ENCODE measurements around the gene TTC12.
"Not testable (repeated sequence)": the region's sequence is repeated elsewhere in the genome, so short reads cannot be mapped to it uniquely, and the experiment has no call there.

Gene TTC12

GRCh38 chr11:113286009-113286408 lies 28.4 kb upstream of the TTC12 start:
- DNase-seq, result no peak

GRCh38 chr11:113286509-113287497 lies 27.6 kb upstream of the TTC12 start:
- DNase-seq, result no peak

- DNase-seq, result no peak
Measured at GRCh38 chr11:113287801-113288200, 26.6 kb upstream of the TTC12 start.

- no peak for DNase-seq
Measured at GRCh38 chr11:113288286-113288863, 26.0 kb upstream of the TTC12 start.

GRCh38 chr11:113289431-113290187 lies 24.8 kb upstream of the TTC12 start:
- DNase-seq, result no peak

GRCh38 chr11:113293936-113294335 lies 20.4 kb upstream of the TTC12 start:
- no peak for DNase-seq

- DNase-seq, result no peak
Measured at GRCh38 chr11:113295993-113296392, 18.4 kb upstream of the TTC12 start.

GRCh38 chr11:113296447-113297205 lies 17.8 kb upstream of the TTC12 start:
- DNase-seq, result no peak

- not testable (repeated sequence) for DNase-seq
Measured at GRCh38 chr11:113298496-113298895, 15.9 kb upstream of the TTC12 start.

- no peak for DNase-seq
Measured at GRCh38 chr11:113304916-113305315, 9.5 kb upstream of the TTC12 start.

- DNase-seq, result no peak
Measured at GRCh38 chr11:113305440-113306336, 8.7 kb upstream of the TTC12 start.

GRCh38 chr11:113308601-113309000 lies 5.8 kb upstream of the TTC12 start:
- no peak for DNase-seq

- no peak for DNase-seq
Measured at GRCh38 chr11:113311536-113311935, 2.8 kb upstream of the TTC12 start.

GRCh38 chr11:113313601-113314000 lies 782 bp upstream of the TTC12 start:
- no peak for DNase-seq

GRCh38 chr11:113314065-113314388 lies 356 bp upstream of the TTC12 start:
- DNase-seq, result no peak

- no peak for DNase-seq
Measured at GRCh38 chr11:113315811-113316210, 1.4 kb downstream of the TTC12 start.

GRCh38 chr11:113316256-113316655 lies 1.9 kb downstream of the TTC12 start:
- no peak for DNase-seq

- no peak for DNase-seq
Measured at GRCh38 chr11:113317339-113317738, 3.0 kb downstream of the TTC12 start.

- DNase-seq, result no peak
Measured at GRCh38 chr11:113319085-113319484, 4.7 kb downstream of the TTC12 start.

GRCh38 chr11:113322158-113322557 lies 7.8 kb downstream of the TTC12 start:
- DNase-seq, result no peak

GRCh38 chr11:113324250-113324649 lies 9.9 kb downstream of the TTC12 start:
- DNase-seq, result no peak

- no peak for DNase-seq
Measured at GRCh38 chr11:113329725-113330124, 15.3 kb downstream of the TTC12 start.
